Mesothelial cell of epicardium (in vitro differentiated cells): ENCODE data around the gene PTPRN2. TPM values are rescaled to one million over a fixed set of nuclear protein-coding genes. Genes with fewer than 3 reads are reported as not detected.

ENCODE experiments used
- DNase-seq, 2 experiments: peaks; one replicate each; pipeline ENCODE4 v3.0.0; 2021; ENCODE audit warnings: low spot score in 2 of 2; ENCODE audit not compliant: unreplicated experiment in 2 of 2
- H3K27ac Mint-ChIP-seq: 2 replicates; pipeline ENCODE4 v1.8.0; 2021; ENCODE audit warnings: mixed read lengths
- H3K27me3 Mint-ChIP-seq: 2 replicates; pipeline ENCODE4 v1.8.0; 2021; ENCODE audit warnings: low read depth, mixed read lengths
- H3K36me3 Mint-ChIP-seq: 2 replicates; pipeline ENCODE4 v1.8.0; 2021; ENCODE audit warnings: mixed read lengths
- H3K4me1 Mint-ChIP-seq: 2 replicates; pipeline ENCODE4 v1.8.0; 2021; ENCODE audit warnings: mixed read lengths
- H3K4me3 Mint-ChIP-seq: 2 replicates; pipeline ENCODE4 v1.8.0; 2021; ENCODE audit warnings: mild to moderate bottlenecking, moderate library complexity, mixed read lengths
- H3K9me3 Mint-ChIP-seq: 2 replicates; pipeline ENCODE4 v1.8.0; 2021; ENCODE audit warnings: mixed read lengths
- CTCF ChIP-seq: fragments of 200-600 bp; sonication (generic); IDR thresholded peaks from one replicate; pipeline ENCODE4 v1.5.0; 2021; ENCODE audit warnings: antibody characterized with exemption; ENCODE audit not compliant: unreplicated experiment
- total RNA-seq: library from RNA; stranded (reverse); gene quantifications from 3 replicates; pipeline ENCODE4 v1.2.1, GENCODE V29; 2021

PTPRN2 gene
- total RNA-seq, 1 donor from 2014 or later: 2.2 TPM

GRCh38 chr7:158271646-158272045, 316.0 kb downstream of the PTPRN2 start:
- no peak for TF ChIP-seq CTCF
- Mint-ChIP-seq H3K36me3 (no peaks in the 10 kb centered on the region), H3K9me3 (peaks cover 5% of the 10 kb centered on the region), H3K27me3 (no peaks in the 10 kb centered on the region), H3K27ac (no peak overlapping the region), H3K4me1 (no peaks in the 10 kb centered on the region), H3K4me3 (no peak overlapping the region)
- DNase-seq: peak in 1 of 2 experiments; percentile 0

GRCh38 chr7:158270856-158271413, 316.7 kb downstream of the PTPRN2 start:
- Mint-ChIP-seq H3K9me3 (peaks cover 5% of the 10 kb centered on the region), H3K36me3 (no peaks in the 10 kb centered on the region), H3K27ac (no peak overlapping the region), H3K4me3 (no peak overlapping the region), H3K4me1 (no peaks in the 10 kb centered on the region), H3K27me3 (no peaks in the 10 kb centered on the region)
- no peak for TF ChIP-seq CTCF
- peak in 1 of 2 experiments; percentile 14 for DNase-seq

DNA sequence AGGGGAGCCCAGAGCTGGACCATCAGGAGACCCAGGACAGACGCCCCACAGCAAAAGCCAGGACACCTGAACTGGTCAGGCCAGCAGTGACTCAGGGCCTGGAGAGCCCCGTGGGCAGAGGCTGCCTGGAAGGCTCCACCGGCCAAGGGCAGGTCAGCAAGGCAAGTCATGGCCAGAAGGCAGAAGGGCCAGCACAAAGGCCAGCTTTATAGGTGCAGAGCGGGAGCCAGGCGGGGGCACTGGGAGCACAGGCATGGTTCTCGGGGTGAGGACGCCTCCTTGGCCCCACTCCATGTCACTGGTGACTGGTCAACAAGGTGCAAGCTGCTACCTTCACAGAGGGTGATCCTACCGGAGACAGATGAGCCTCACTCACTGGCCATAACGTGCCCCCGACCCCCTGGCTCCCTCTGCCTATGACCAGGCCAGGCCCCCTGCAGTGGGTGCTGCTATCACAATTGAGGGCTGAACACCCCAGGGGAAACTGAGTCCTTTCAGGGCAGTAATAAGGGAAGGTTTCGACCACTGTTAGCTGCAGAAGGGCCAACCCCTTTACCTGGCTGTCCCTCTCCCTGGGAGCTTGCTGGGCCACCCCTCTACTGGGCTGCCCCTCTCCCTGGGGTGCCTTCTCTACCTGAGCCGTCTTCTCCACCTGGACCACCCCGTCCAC, 317.4 kb downstream of the PTPRN2 start:
- no peaks in the 10 kb centered on the region for H3K4me1 Mint-ChIP-seq
- no peak overlapping the region for H3K4me3 Mint-ChIP-seq
- no peaks in the 10 kb centered on the region for H3K36me3 Mint-ChIP-seq
- no peak overlapping the region for H3K27ac Mint-ChIP-seq
- H3K9me3 Mint-ChIP-seq: peaks cover 5% of the 10 kb centered on the region
- peak in 1 of 2 experiments; percentile 12 for DNase-seq
- no peak for TF ChIP-seq CTCF
- H3K27me3 Mint-ChIP-seq: no peaks in the 10 kb centered on the region

- peak in 1 of 2 experiments; percentile 3 for DNase-seq
- no peak for TF ChIP-seq CTCF
- Mint-ChIP-seq H3K4me3 (no peak overlapping the region), H3K4me1 (no peaks in the 10 kb centered on the region), H3K9me3 (peaks cover 5% of the 10 kb centered on the region), H3K36me3 (no peaks in the 10 kb centered on the region), H3K27ac (no peak overlapping the region), H3K27me3 (no peaks in the 10 kb centered on the region)
Measured at GRCh38 chr7:158268816-158269535, 318.6 kb downstream of the PTPRN2 start.

DNA sequence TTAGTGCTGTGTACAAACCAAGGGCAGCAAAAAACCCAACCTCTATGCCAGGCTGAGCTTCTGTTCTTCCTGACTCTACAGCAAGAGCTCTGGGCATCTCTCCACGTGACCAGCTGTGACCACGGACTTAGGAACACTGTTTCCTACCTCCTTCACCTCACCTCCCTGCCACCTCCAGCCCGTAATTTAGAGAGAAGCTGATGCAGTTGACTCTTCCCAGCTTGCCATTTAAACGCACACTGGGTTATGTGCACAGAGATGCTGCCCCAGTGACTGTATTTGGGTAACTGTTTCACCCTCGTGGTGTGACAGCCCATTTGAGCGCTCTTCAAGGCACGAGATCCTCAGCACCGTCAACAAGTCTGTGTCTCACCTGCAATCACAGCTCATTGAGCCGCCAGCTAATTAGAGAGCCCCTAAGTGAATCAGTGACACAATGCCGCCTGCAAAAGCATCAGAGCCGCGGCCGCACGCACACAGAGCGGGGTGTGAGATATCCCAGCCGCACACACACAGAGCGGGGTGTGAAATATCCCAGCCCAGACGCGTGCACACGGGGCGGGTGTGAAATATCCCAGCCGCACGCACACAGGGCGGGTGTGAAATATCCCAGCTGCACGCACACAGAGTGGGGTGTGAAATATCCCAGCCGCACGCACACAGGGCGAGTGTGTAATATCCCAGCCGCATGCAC, 319.7 kb downstream of the PTPRN2 start:
- TF ChIP-seq CTCF: no peak
- Mint-ChIP-seq H3K27ac (no peak overlapping the region), H3K9me3 (peaks cover 5% of the 10 kb centered on the region), H3K27me3 (no peaks in the 10 kb centered on the region), H3K4me3 (no peak overlapping the region), H3K36me3 (no peaks in the 10 kb centered on the region), H3K4me1 (no peaks in the 10 kb centered on the region)
- peak in 1 of 2 experiments; percentile 5 for DNase-seq
